Measurements from ENCODE around the gene TSPYL6.

Gene TSPYL6

GRCh38 chr2:54254180-54254579 is 1.8 kb downstream of the TSPYL6 start:
- no peak for TF ChIP-seq CTCF (IDR thresholded peaks at IDR 0.05)
- Histone ChIP-seq H3K27me3 (no peaks in the 10 kb centered on the region), H3K36me3 (no peaks in the 10 kb centered on the region), H3K27ac (no peak overlapping the region), H3K9me3 (no peaks in the 10 kb centered on the region), H3K4me3 (ENCODE audit: low read depth in 1 of 2, low read length in 1 of 2) (no peak overlapping the region), H3K4me1 (ENCODE audit: control insufficient read depth in 1 of 2, insufficient read depth in 1 of 2, low read depth in 1 of 2, low read length in 1 of 2) (no peaks in the 10 kb centered on the region)

GRCh38 chr2:54249629-54250028 is 6.4 kb downstream of the TSPYL6 start:
- H3K27ac ChIP-seq, result no peak overlapping the region
- TF ChIP-seq CTCF (IDR thresholded peaks at IDR 0.05), result no peak
- no peaks in the 10 kb centered on the region for H3K27me3 ChIP-seq
- no peak overlapping the region for H3K4me3 ChIP-seq (ENCODE audit: low read depth in 1 of 2, low read length in 1 of 2)
- no peaks in the 10 kb centered on the region for H3K9me3 ChIP-seq
- no peaks in the 10 kb centered on the region for H3K4me1 ChIP-seq (ENCODE audit: control insufficient read depth in 1 of 2, insufficient read depth in 1 of 2, low read depth in 1 of 2, low read length in 1 of 2)
- no peaks in the 10 kb centered on the region for H3K36me3 ChIP-seq

GRCh38 chr2:54247115-54247514 is 8.9 kb downstream of the TSPYL6 start:
- Histone ChIP-seq H3K27ac (no peak overlapping the region), H3K36me3 (no peaks in the 10 kb centered on the region), H3K4me1 (ENCODE audit: control insufficient read depth in 1 of 2, insufficient read depth in 1 of 2, low read depth in 1 of 2, low read length in 1 of 2) (no peaks in the 10 kb centered on the region), H3K4me3 (ENCODE audit: low read depth in 1 of 2, low read length in 1 of 2) (no peak overlapping the region), H3K9me3 (no peaks in the 10 kb centered on the region), H3K27me3 (no peaks in the 10 kb centered on the region)
- no peak for TF ChIP-seq CTCF (IDR thresholded peaks at IDR 0.05)

- Histone ChIP-seq H3K4me3 (ENCODE audit: low read depth in 1 of 2, low read length in 1 of 2) (no peak overlapping the region), H3K36me3 (no peaks in the 10 kb centered on the region), H3K27ac (no peak overlapping the region), H3K27me3 (no peaks in the 10 kb centered on the region), H3K9me3 (peaks cover 7% of the 10 kb centered on the region), H3K4me1 (ENCODE audit: control insufficient read depth in 1 of 2, insufficient read depth in 1 of 2, low read depth in 1 of 2, low read length in 1 of 2) (no peaks in the 10 kb centered on the region)
- no peak for TF ChIP-seq CTCF (IDR thresholded peaks at IDR 0.05)
Measured at GRCh38 chr2:54240515-54241469, 15.2 kb downstream of the TSPYL6 start.

- TF ChIP-seq CTCF (IDR thresholded peaks at IDR 0.05), result no peak
- Histone ChIP-seq H3K9me3 (peaks cover 7% of the 10 kb centered on the region), H3K36me3 (no peaks in the 10 kb centered on the region), H3K4me1 (ENCODE audit: control insufficient read depth in 1 of 2, insufficient read depth in 1 of 2, low read depth in 1 of 2, low read length in 1 of 2) (no peaks in the 10 kb centered on the region), H3K27ac (no peak overlapping the region), H3K27me3 (no peaks in the 10 kb centered on the region), H3K4me3 (ENCODE audit: low read depth in 1 of 2, low read length in 1 of 2) (no peak overlapping the region)
Measured at GRCh38 chr2:54239427-54239826, 16.6 kb downstream of the TSPYL6 start.

Measured in neutrophil (primary cell).